MM.1S (cell line): ENCODE data around the gene CEMIP2.

Source experiments
- DNase-seq: peaks from one replicate; pipeline ENCODE4 v3.0.0-alpha.2; 2015
- H2AFZ ChIP-seq: fragments of 300-600 bp; sonication (generic); 2 replicates; pipeline ENCODE4 v1.6.0; 2016; ENCODE audit warnings: antibody characterized with exemption, low read length
- H3F3A ChIP-seq: fragments of 300-600 bp; sonication (generic); 2 replicates; pipeline ENCODE4 v1.6.1; 2016; ENCODE audit warnings: mild to moderate bottlenecking, antibody characterized with exemption, low read length, moderate library complexity, mixed read lengths; ENCODE audit not compliant: insufficient read depth
- H3K27ac ChIP-seq: fragments of 300-600 bp; sonication (generic); 2 replicates; pipeline ENCODE4 v1.5.1; 2016; ENCODE audit warnings: mild to moderate bottlenecking, low read length
- H3K27me3 ChIP-seq: fragments of 300-600 bp; sonication (generic); replicated peaks from 2 replicates; pipeline ENCODE4 v1.6.0; 2016; ENCODE audit warnings: low read length; ENCODE audit not compliant: insufficient read depth
- H3K36me3 ChIP-seq: fragments of 300-600 bp; sonication (generic); replicated peaks from 2 replicates; pipeline ENCODE4 v1.6.1; 2016; ENCODE audit warnings: mild to moderate bottlenecking, low read length, mixed read lengths; ENCODE audit not compliant: insufficient read depth
- H3K4me1 ChIP-seq: fragments of 300-600 bp; sonication (generic); 2 replicates; pipeline ENCODE4 v1.6.1; 2016; ENCODE audit warnings: low read length, mixed read lengths
- H3K4me2 ChIP-seq: fragments of 300-600 bp; sonication (generic); 2 replicates; pipeline ENCODE4 v1.6.0; 2016; ENCODE audit warnings: low read depth, low read length
- H3K4me3 ChIP-seq: fragments of 300-600 bp; sonication (generic); 2 replicates; pipeline ENCODE4 v1.5.1; 2016; ENCODE audit warnings: low read length, mixed read lengths
- H3K79me2 ChIP-seq: fragments of 300-600 bp; sonication (generic); 2 replicates; pipeline ENCODE4 v1.6.1; 2016; ENCODE audit warnings: mixed run types, low read length, mixed read lengths
- H3K9ac ChIP-seq: fragments of 300-600 bp; sonication (generic); 2 replicates; pipeline ENCODE4 v1.6.1; 2016; ENCODE audit warnings: low read length, mixed read lengths
- H3K9me2 ChIP-seq: fragments of 300-600 bp; sonication (generic); replicated peaks from 2 replicates; pipeline ENCODE4 v1.6.1; 2016; ENCODE audit warnings: mild to moderate bottlenecking, low read length, mixed read lengths; ENCODE audit not compliant: insufficient read depth
- H3K9me3 ChIP-seq: fragments of 300-600 bp; sonication (generic); replicated peaks from 2 replicates; pipeline ENCODE4 v1.6.1; 2016; ENCODE audit warnings: mild to moderate bottlenecking, low read length, mixed read lengths; ENCODE audit not compliant: insufficient read depth
- H4K20me1 ChIP-seq: fragments of 300-600 bp; sonication (generic); 2 replicates; pipeline ENCODE4 v1.6.1; 2016; ENCODE audit warnings: mild to moderate bottlenecking, low read length, moderate library complexity, mixed read lengths; ENCODE audit not compliant: insufficient read depth
- CTCF ChIP-seq: fragments of 300-600 bp; sonication (generic); IDR thresholded peaks from 2 replicates; pipeline ENCODE4 v1.5.1; 2016; ENCODE audit warnings: antibody characterized with exemption, low read length, mixed read lengths
- EZH2 ChIP-seq: fragments of 300-600 bp; sonication (generic); optimal IDR thresholded peaks from 2 replicates; pipeline ENCODE3; 2017; ENCODE audit warnings: low read depth, mild to moderate bottlenecking, antibody characterized with exemption, low read length, mixed read lengths
- EZH2phosphoT487 ChIP-seq: fragments of 300-600 bp; sonication (generic); IDR thresholded peaks from 2 replicates; pipeline ENCODE4 v1.6.1; 2018; ENCODE audit warnings: antibody characterized with exemption, low read length

The CEMIP2 gene

DNA sequence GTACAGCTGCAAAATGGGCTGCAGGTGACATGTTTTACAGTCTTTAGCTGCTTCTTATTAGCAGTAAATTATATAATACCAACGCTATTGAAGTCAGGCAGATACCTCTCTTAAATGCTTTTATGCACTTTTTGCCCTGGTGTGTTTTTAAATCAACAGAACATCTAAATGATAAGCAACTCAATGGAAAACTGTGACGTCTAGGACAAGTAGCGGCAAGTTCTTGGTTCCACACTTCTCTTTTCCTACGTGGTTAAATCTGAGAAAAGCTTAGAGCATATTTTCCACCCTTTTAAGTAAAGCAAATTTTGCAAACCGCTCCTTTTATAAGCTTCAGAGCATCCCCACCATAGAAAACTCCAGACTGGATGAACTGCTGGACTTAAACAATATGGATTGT is 58.1 kb downstream of the CEMIP2 start:
- no peak for TF ChIP-seq CTCF
- TF ChIP-seq EZH2phosphoT487, result no peak
- no peak for TF ChIP-seq EZH2
- no peak overlapping the region for H3K4me2 ChIP-seq
- H3K36me3 ChIP-seq, result no peaks in the 10 kb centered on the region
- no peaks in the 10 kb centered on the region for H3K9me2 ChIP-seq
- H3K27ac ChIP-seq, result no peak overlapping the region
- no peak for DNase-seq
- no peak overlapping the region for H3K9ac ChIP-seq
- H4K20me1 ChIP-seq, result no peaks in the 10 kb centered on the region
- no peaks in the 10 kb centered on the region for H3K27me3 ChIP-seq
- no peaks in the 10 kb centered on the region for H3K9me3 ChIP-seq
- no peaks in the 10 kb centered on the region for H3K79me2 ChIP-seq
- H2AFZ ChIP-seq, result no peak overlapping the region
- H3K4me1 ChIP-seq, result no peaks in the 10 kb centered on the region
- H3K4me3 ChIP-seq, result no peak overlapping the region
- H3F3A ChIP-seq, result no peaks in the 10 kb centered on the region

GRCh38 chr9:71709384-71709783 is 58.9 kb downstream of the CEMIP2 start:
- no peak for DNase-seq
- Histone ChIP-seq H3F3A (no peaks in the 10 kb centered on the region), H3K9me3 (no peaks in the 10 kb centered on the region), H2AFZ (no peak overlapping the region), H3K27me3 (no peaks in the 10 kb centered on the region), H3K36me3 (no peaks in the 10 kb centered on the region), H3K4me2 (no peak overlapping the region), H3K79me2 (no peaks in the 10 kb centered on the region), H3K27ac (no peak overlapping the region), H3K9ac (no peak overlapping the region), H3K9me2 (no peaks in the 10 kb centered on the region), H3K4me1 (no peaks in the 10 kb centered on the region), H3K4me3 (no peak overlapping the region), H4K20me1 (no peaks in the 10 kb centered on the region)
- no peak for TF ChIP-seq EZH2phosphoT487
- no peak for TF ChIP-seq CTCF
- TF ChIP-seq EZH2, result no peak

GRCh38 chr9:71706176-71706575 is 62.1 kb downstream of the CEMIP2 start:
- H3K9me2 ChIP-seq, result no peaks in the 10 kb centered on the region
- no peak overlapping the region for H3K27ac ChIP-seq
- no peaks in the 10 kb centered on the region for H3F3A ChIP-seq
- no peaks in the 10 kb centered on the region for H3K9me3 ChIP-seq
- H3K4me1 ChIP-seq, result no peaks in the 10 kb centered on the region
- H3K4me3 ChIP-seq, result no peak overlapping the region
- TF ChIP-seq CTCF, result no peak
- no peak for TF ChIP-seq EZH2
- no peak for TF ChIP-seq EZH2phosphoT487
- no peaks in the 10 kb centered on the region for H3K27me3 ChIP-seq
- H3K4me2 ChIP-seq, result no peak overlapping the region
- H3K79me2 ChIP-seq, result no peaks in the 10 kb centered on the region
- H3K9ac ChIP-seq, result no peak overlapping the region
- no peak for DNase-seq
- H3K36me3 ChIP-seq, result no peaks in the 10 kb centered on the region
- no peaks in the 10 kb centered on the region for H4K20me1 ChIP-seq
- no peak overlapping the region for H2AFZ ChIP-seq
